H1 (cell line): Measurements from ENCODE around the gene SH2D4B. TPM values are rescaled to one million over a fixed set of nuclear protein-coding genes. Genes with fewer than 3 reads are reported as not detected.

Source experiments
- CTCF ChIA-PET: fragments of 300-600 bp; sonication (Branson Sonifier 250); formaldehyde crosslinking; loops from one replicate; lab custom pipeline; 2021; ENCODE audit not compliant: partially characterized antibody; lab: Charles Lee
- POLR2A ChIA-PET: fragments of 300-600 bp; sonication (Branson Sonifier 250); formaldehyde crosslinking; loops from one replicate; lab custom pipeline; 2021; ENCODE audit warnings: inconsistent platforms; ENCODE audit not compliant: partially characterized antibody; lab: Charles Lee
- DNase-seq, 2 experiments: peaks; one replicate each; pipeline versions ENCODE4 v3.0.0 to v3.0.0-alpha.2; 2010 to 2022; ENCODE audit warnings: low spot score in 2 of 2, low read depth in 1 of 2, mixed read lengths in 1 of 2
- FAIRE-seq: peaks from 2 replicates; lab custom pipeline; 2011; peaks lifted over from hg19 to GRCh38; lab: Jason Lieb, UNC
- H2AFZ ChIP-seq: 2 replicates; pipeline ENCODE4 v1.8.1; 2012; ENCODE audit warnings: low read length, inconsistent platforms
- H2AK5ac ChIP-seq: 2 replicates; pipeline ENCODE4 v1.6.1; 2013; ENCODE audit warnings: low read depth, low read length
- H2BK120ac ChIP-seq: replicated peaks from 2 replicates; pipeline ENCODE3; 2013; ENCODE audit warnings: low read depth, low read length, inconsistent platforms
- H2BK12ac ChIP-seq: 2 replicates; pipeline ENCODE4 v1.6.1; 2013; ENCODE audit warnings: low read depth, low read length
- H2BK15ac ChIP-seq: 2 replicates; pipeline ENCODE4 v1.6.1; 2013; ENCODE audit warnings: low read length
- H2BK20ac ChIP-seq: 2 replicates; pipeline ENCODE4 v1.6.1; 2013; ENCODE audit warnings: low read length
- H2BK5ac ChIP-seq: 2 replicates; pipeline ENCODE4 v1.6.1; 2013; ENCODE audit warnings: low read depth, low read length
- H3K14ac ChIP-seq: 2 replicates; pipeline ENCODE4 v1.6.1; 2013; ENCODE audit warnings: inconsistent platforms; ENCODE audit not compliant: insufficient read length
- H3K18ac ChIP-seq: 2 replicates; pipeline ENCODE4 v1.6.1; 2013; ENCODE audit warnings: low read length; ENCODE audit errors: extremely low read depth
- H3K23ac ChIP-seq: 2 replicates; pipeline ENCODE4 v1.6.1; 2013; ENCODE audit warnings: inconsistent platforms; ENCODE audit not compliant: insufficient read length
- H3K23me2 ChIP-seq: 2 replicates; pipeline ENCODE4 v1.6.1; 2013; ENCODE audit warnings: low read depth, low read length
- H3K27ac ChIP-seq: 2 replicates; pipeline ENCODE4 v1.6.1; 2011; ENCODE audit warnings: low read depth, low read length, inconsistent platforms
- H3K27me3 ChIP-seq, 4 experiments: replicated peaks in 1 of 4; 1 replicate in 1 of 4; 2 replicates in 3 of 4; pipeline versions ENCODE4 v1.6.1 to v1.8.1; 2011 to 2013; ENCODE audit warnings: low read length in 3 of 4, mild to moderate bottlenecking in 3 of 4, inconsistent platforms in 2 of 4, mixed read lengths in 2 of 4, moderate library complexity in 1 of 4; ENCODE audit not compliant: control insufficient read depth in 3 of 4, insufficient read depth in 3 of 4; ENCODE audit errors: extremely low read depth in 1 of 4
- H3K36me3 ChIP-seq, 4 experiments: 2 replicates each; pipeline versions ENCODE4 v1.6.1 to v1.8.1; 2011 to 2013; ENCODE audit warnings: mild to moderate bottlenecking in 4 of 4, low read length in 3 of 4, moderate library complexity in 2 of 4, control low read depth in 1 of 4, inconsistent platforms in 1 of 4; ENCODE audit not compliant: insufficient read depth in 4 of 4, control insufficient read depth in 2 of 4
- H3K4ac ChIP-seq: replicated peaks from 2 replicates; pipeline ENCODE3; 2013; ENCODE audit warnings: low read length, low read depth, mixed read lengths, inconsistent platforms; ENCODE audit not compliant: insufficient read length
- H3K4me1 ChIP-seq, 4 experiments: replicated peaks in 1 of 4; 1 replicate in 1 of 4; 2 replicates in 3 of 4; pipeline versions ENCODE4 v1.6.1 to v1.8.1; 2011 to 2013; ENCODE audit warnings: low read length in 3 of 4, inconsistent platforms in 2 of 4, mixed read lengths in 1 of 4; ENCODE audit not compliant: insufficient read depth in 4 of 4, control insufficient read depth in 3 of 4
- H3K4me2 ChIP-seq, 2 experiments: 2 replicates each; pipeline versions ENCODE4 v1.6.1 to v1.8.1; 2011 to 2013; ENCODE audit warnings: low read depth in 2 of 2, low read length in 2 of 2, control low read depth in 1 of 2, inconsistent platforms in 1 of 2, mild to moderate bottlenecking in 1 of 2; ENCODE audit not compliant: insufficient read depth in 1 of 2
- H3K4me3 ChIP-seq, 4 experiments: fragments of 200-600, 300-600 bp in 1 of 4; sonication (generic), shearing (Covaris generic), sonication (Bioruptor Twin) in 1 of 4; 2 replicates each; pipeline versions ENCODE4 v1.5.1 to v1.8.1; 2011 to 2016; ENCODE audit warnings: low read length in 4 of 4, low read depth in 3 of 4, control low read depth in 2 of 4, inconsistent platforms in 2 of 4, mild to moderate bottlenecking in 2 of 4, mixed read lengths in 1 of 4, moderate library complexity in 1 of 4; ENCODE audit not compliant: insufficient read depth in 2 of 4; ENCODE audit errors: extremely low read depth in 1 of 4
- H3K56ac ChIP-seq: replicated peaks from 2 replicates; pipeline ENCODE3; 2013; ENCODE audit warnings: low read depth, mild to moderate bottlenecking, mixed read lengths, low read length, inconsistent platforms; ENCODE audit not compliant: insufficient read length
- H3K79me1 ChIP-seq: 2 replicates; pipeline ENCODE4 v1.6.1; 2013; ENCODE audit warnings: low read depth, low read length, control low read depth
- H3K79me2 ChIP-seq, 2 experiments: 2 replicates each; pipeline versions ENCODE4 v1.6.1 to v1.8.1; 2012 to 2013; ENCODE audit warnings: low read length in 2 of 2, mild to moderate bottlenecking in 2 of 2, inconsistent platforms in 1 of 2; ENCODE audit not compliant: insufficient read depth in 2 of 2, control insufficient read depth in 1 of 2
- H3K9ac ChIP-seq, 4 experiments: replicated peaks in 1 of 4; 1 replicate in 1 of 4; 2 replicates in 3 of 4; pipeline versions ENCODE4 v1.6.1 to v1.8.1; 2011 to 2013; ENCODE audit warnings: low read depth in 3 of 4, low read length in 3 of 4, control low read depth in 2 of 4, mild to moderate bottlenecking in 2 of 4, moderate library complexity in 2 of 4, inconsistent platforms in 1 of 4; ENCODE audit errors: extremely low read depth in 1 of 4
- H3K9me3 ChIP-seq, 2 experiments: 2 replicates each; pipeline versions ENCODE4 v1.6.1 to v1.8.1; 2012 to 2013; ENCODE audit warnings: mild to moderate bottlenecking in 2 of 2, moderate library complexity in 2 of 2, control low read depth in 1 of 2, inconsistent platforms in 1 of 2, low read depth in 1 of 2, low read length in 1 of 2, mixed read lengths in 1 of 2; ENCODE audit not compliant: insufficient read depth in 2 of 2
- H4K20me1 ChIP-seq, 2 experiments: replicated peaks in 1 of 2; 2 replicates each; pipeline versions ENCODE3 to v1.8.1; 2011 to 2013; ENCODE audit warnings: inconsistent platforms in 2 of 2, low read length in 2 of 2, mild to moderate bottlenecking in 1 of 2; ENCODE audit not compliant: insufficient read depth in 2 of 2, control insufficient read depth in 1 of 2
- H4K5ac ChIP-seq: 2 replicates; pipeline ENCODE4 v1.6.1; 2013; ENCODE audit warnings: low read length, low read depth, mixed read lengths, inconsistent platforms; ENCODE audit not compliant: insufficient read length
- H4K8ac ChIP-seq: 2 replicates; pipeline ENCODE4 v1.8.0; 2013; ENCODE audit warnings: mild to moderate bottlenecking, moderate library complexity, low read length, inconsistent platforms; ENCODE audit not compliant: insufficient read depth; ENCODE audit errors: extremely low read depth
- H4K91ac ChIP-seq: replicated peaks from 2 replicates; pipeline ENCODE3; 2013; ENCODE audit warnings: low read length, mixed read lengths, inconsistent platforms; ENCODE audit not compliant: insufficient read length
- ASH2L ChIP-seq: fragments of 200-600, 300-600 bp; sonication (generic); IDR thresholded peaks from one replicate; pipeline ENCODE4 v1.7.1; 2017; ENCODE audit warnings: low read length
- CHD1 ChIP-seq: IDR thresholded peaks from 2 replicates; pipeline ENCODE4 v1.6.1; 2012; ENCODE audit warnings: low read depth, low read length, improper control_type of control experiment
- CHD2 ChIP-seq: IDR thresholded peaks from 2 replicates; pipeline ENCODE4 v1.6.1; 2012; ENCODE audit warnings: low read length, improper control_type of control experiment
- CREB1 ChIP-seq: IDR thresholded peaks from 2 replicates; pipeline ENCODE4 v1.6.1; 2012; ENCODE audit warnings: inconsistent platforms
- CTBP2 ChIP-seq: IDR thresholded peaks from 2 replicates; pipeline ENCODE4 v1.7.0; 2011; ENCODE audit warnings: borderline replicate concordance, mild to moderate bottlenecking, moderate library complexity, mixed read lengths, low read length; ENCODE audit not compliant: insufficient read depth, insufficient read length
- FOSL1 ChIP-seq: IDR thresholded peaks from 2 replicates; pipeline ENCODE4 v1.6.1; 2011; ENCODE audit warnings: mild to moderate bottlenecking, low read depth, low read length, moderate library complexity; ENCODE audit not compliant: insufficient read depth
- GABPA ChIP-seq: IDR thresholded peaks from 2 replicates; pipeline ENCODE4 v1.6.1; 2011; ENCODE audit warnings: mild to moderate bottlenecking, low read length, moderate library complexity, borderline replicate concordance; ENCODE audit not compliant: insufficient read depth
- KDM5A ChIP-seq: fragments of 200-600 bp; IDR thresholded peaks from 2 replicates; pipeline ENCODE4 v1.7.1; 2012; ENCODE audit warnings: mild to moderate bottlenecking, low read length, inconsistent platforms, mixed read lengths
- RAD21 ChIP-seq, 2 experiments: IDR thresholded peaks in 1 of 2; conservative IDR thresholded peaks in 1 of 2; 2 replicates each; pipeline ENCODE4 v1.6.1; 2011; ENCODE audit warnings: low read depth in 2 of 2, low read length in 2 of 2, improper control_type of control experiment in 1 of 2, inconsistent platforms in 1 of 2, mild to moderate bottlenecking in 1 of 2, moderate library complexity in 1 of 2
- SAP30 ChIP-seq: fragments of 300-600 bp; sonication (generic); IDR thresholded peaks from 2 replicates; pipeline ENCODE4 v1.7.1; 2012; ENCODE audit warnings: low read length, moderate library complexity, mild to moderate bottlenecking, inconsistent platforms; ENCODE audit not compliant: insufficient read depth, insufficient replicate concordance
- SIRT6 ChIP-seq: IDR thresholded peaks from one replicate; pipeline ENCODE4 v1.7.1; 2012; ENCODE audit warnings: low read length, inconsistent platforms
- SP2 ChIP-seq: IDR thresholded peaks from 2 replicates; pipeline ENCODE4 v1.6.1; 2012; ENCODE audit warnings: mild to moderate bottlenecking, low read length, inconsistent platforms
- SP4 ChIP-seq: IDR thresholded peaks from 2 replicates; pipeline ENCODE4 v1.6.1; 2012; ENCODE audit warnings: low read length, inconsistent platforms
- SRF ChIP-seq: IDR thresholded peaks from 2 replicates; pipeline ENCODE4 v1.6.1; 2011; ENCODE audit warnings: mild to moderate bottlenecking, low read depth, low read length, moderate library complexity
- TAF7 ChIP-seq: optimal IDR thresholded peaks from 2 replicates; pipeline ENCODE3; 2011; ENCODE audit warnings: low read depth, mild to moderate bottlenecking, inconsistent platforms, low read length, moderate library complexity, borderline replicate concordance
- WGBS, 2 experiments: shearing (Covaris generic) in 1 of 2; methylation state at CpG; one replicate each; pipeline versions ENCODE4 v1.1.6 to v1.1.7; 2013 to 2015; ENCODE audit warnings: low lambda C conversion rate in 2 of 2, mixed read lengths in 2 of 2, inconsistent platforms in 1 of 2, low coverage in 1 of 2, missing lambda C conversion rate in 1 of 2; ENCODE audit not compliant: insufficient replicate concordance in 2 of 2, insufficient coverage in 1 of 2, insufficient read length in 1 of 2; ENCODE audit errors: extremely low coverage in 1 of 2, missing lambda C conversion rate in 1 of 2; 5-methylcytosine and 5-hydroxymethylcytosine counted together
- polyA plus RNA-seq, 7 experiments: library from polyadenylated mRNA; depleted of rRNA in 3 of 7; stranded (reverse) in 5 of 7; unstranded in 2 of 7; fragments of >200 nt in 5 of 7; fragments of 200-250 nt in 2 of 7; gene quantifications; 1 replicate in 5 of 7; 2 replicates in 1 of 7; 4 replicates in 1 of 7; pipeline versions ENCODE4 v1.2.1 to v1.2.3, GENCODE V29; 2011 to 2013; ENCODE audit warnings: missing spikeins in 2 of 7, mixed read lengths in 2 of 7
- total RNA-seq: library from RNA; stranded (reverse); fragmentation: NEBNext Ultra II Directional; extraction: Animal tissue kit (Norgen Biotek cat#: 25700); gene quantifications from 2 replicates; pipeline ENCODE4 v1.2.1, GENCODE V29; 2021

The SH2D4B gene
- total and polyA plus RNA-seq, 2 of the 8 experiments (the other 6 are each of a cell fraction or from before 2014, with no cell fraction given): 0.06 to 0.13 TPM

DNA sequence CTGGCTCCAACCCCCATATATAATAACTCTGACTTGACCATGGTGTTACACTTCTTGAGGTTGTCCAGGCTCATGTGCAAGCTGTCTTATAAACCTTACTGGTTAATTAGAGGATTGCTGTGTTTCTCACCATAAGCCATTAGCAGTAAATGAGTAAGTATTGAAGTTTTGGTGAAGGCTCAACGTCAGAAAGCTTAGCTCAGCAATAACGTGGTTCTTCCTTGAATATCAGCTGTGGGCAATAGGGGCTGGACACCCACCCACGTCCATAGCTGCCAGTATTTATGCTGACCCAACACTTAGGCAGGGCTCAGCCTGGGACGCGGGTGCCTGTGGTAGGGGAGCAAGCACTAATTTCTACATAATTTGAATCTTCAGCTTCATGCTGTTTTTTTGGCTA is 134.1 kb downstream of the SH2D4B start:
- WGBS, 2 experiments: 90% methylated on average over 5 of the region's 5 CpGs; no CpG with 5 or more reads in 1 of the 2 experiments
- no peak overlapping the region for H4K5ac ChIP-seq
- no peak for TF ChIP-seq SAP30
- TF ChIP-seq SIRT6: no peak
- no peak for TF ChIP-seq SP4
- TF ChIP-seq CHD2: no peak
- no peak for TF ChIP-seq CREB1
- TF ChIP-seq TAF7: no peak
- TF ChIP-seq ASH2L: no peak
- TF ChIP-seq SP2: no peak
- no peak for TF ChIP-seq RAD21 (IDR thresholded peaks at IDR 0.05 in 1 of 2, conservative IDR thresholded peaks at IDR 0.05 in 1 of 2; ENCODE audit: low read depth in 2 of 2, low read length in 2 of 2)
- TF ChIP-seq CHD1: no peak
- TF ChIP-seq KDM5A: no peak
- no peak for TF ChIP-seq SRF
- TF ChIP-seq CTBP2: no peak
- no peak for TF ChIP-seq GABPA
- TF ChIP-seq FOSL1: no peak

More for the DNA sequence above, 134.1 kb downstream of the SH2D4B start:
- Histone ChIP-seq H3K27me3 (no peaks in the 10 kb centered on the region), H3K56ac (no peak overlapping the region), H3K36me3 (no peaks in the 10 kb centered on the region), H4K8ac (no peak overlapping the region), H4K91ac (no peak overlapping the region), H3K4me2 (no peak overlapping the region), H3K79me2 (no peaks in the 10 kb centered on the region), H2AFZ (no peak overlapping the region), H4K20me1 (no peaks in the 10 kb centered on the region), H2BK12ac (no peak overlapping the region), H3K23me2 (peaks cover 2% of the 10 kb centered on the region; the same call in 1 of the 2 replicates), H3K4ac (no peak overlapping the region), H3K14ac (no peak overlapping the region), H3K79me1 (no peaks in the 10 kb centered on the region), H3K4me1 (no peaks in the 10 kb centered on the region), H2BK5ac (no peak overlapping the region), H3K18ac (no peak overlapping the region), H2BK120ac (no peak overlapping the region), H2AK5ac (no peak overlapping the region), H3K27ac (no peak overlapping the region), H2BK20ac (no peak overlapping the region), H3K9ac (no peak overlapping the region), H2BK15ac (no peak overlapping the region), H3K23ac (no peak overlapping the region), H3K9me3 (no peaks in the 10 kb centered on the region), H3K4me3 (no peak overlapping the region)
- FAIRE-seq (no peak), DNase-seq (no peak)
- CTCF ChIA-PET: interaction anchor here (0.7 to 8.8 kb wide), 9 partner anchors 9 to 347 kb away, joined by 3 to 60 read pairs (median 6); no protein-coding TSS in a partner anchor
- POLR2A ChIA-PET: no interaction called here
